ENCODE measurements around the gene TMC2. TPM values are rescaled to one million over a fixed set of nuclear protein-coding genes. Genes with fewer than 3 reads are reported as not detected.

The TMC2 gene
- total and polyA plus RNA-seq, 2 of the 8 experiments (the other 6 are each of a cell fraction or from before 2014, with no cell fraction given): not detected

DNA sequence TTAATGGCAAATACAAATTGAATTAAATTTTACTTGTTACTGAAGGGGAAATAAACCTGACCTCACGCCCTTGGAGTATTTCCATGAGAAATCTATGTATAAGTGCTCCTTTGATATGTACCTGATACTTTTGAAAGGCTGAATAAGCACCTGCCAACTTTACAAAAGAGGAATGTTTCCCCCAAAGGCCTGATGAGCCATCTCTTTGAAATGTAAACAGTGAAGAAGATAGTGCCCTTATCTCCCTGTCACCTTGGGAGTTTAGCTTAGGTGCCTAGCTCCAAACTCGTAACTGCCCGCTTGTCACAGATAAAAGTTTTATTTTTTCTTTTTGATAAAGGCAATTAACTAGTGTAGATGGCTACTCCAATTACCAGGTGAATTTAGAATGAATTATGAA is 26.6 kb upstream of the TMC2 start (continued):
- TF ChIP-seq, protein P1, sequence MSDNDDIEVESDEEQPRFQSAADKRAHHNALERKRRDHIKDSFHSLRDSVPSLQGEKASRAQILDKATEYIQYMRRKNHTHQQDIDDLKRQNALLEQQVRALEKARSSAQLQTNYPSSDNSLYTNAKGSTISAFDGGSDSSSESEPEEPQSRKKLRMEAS (IDR thresholded peaks at IDR 0.05): no peak
- TF ChIP-seq SP1 (IDR thresholded peaks at IDR 0.05; ENCODE audit: low read depth, low read length) (0 out of 2 replicates have a peak, but pooled peaks have one; percentile 54), HDAC6 (IDR thresholded peaks at IDR 0.05; ENCODE audit: low read depth, low read length) (no peak), BCL11A (IDR thresholded peaks at IDR 0.05; ENCODE audit: low read depth in 2 of 2, low read length in 2 of 2) (no peak), CREB1 (IDR thresholded peaks at IDR 0.05) (no peak), RXRA (IDR thresholded peaks at IDR 0.05; ENCODE audit: insufficient read depth, low read depth, low read length) (no peak), ASH2L (IDR thresholded peaks at IDR 0.05; ENCODE audit: low read length) (no peak), KDM5A (IDR thresholded peaks at IDR 0.05; ENCODE audit: low read length) (no peak), TCF12 (IDR thresholded peaks at IDR 0.05; ENCODE audit: low read depth, low read length) (peak; percentile 83; the same call in 1 of the 2 replicates), BRCA1 (IDR thresholded peaks at IDR 0.05; ENCODE audit: low read depth, low read length) (no peak), SAP30 (IDR thresholded peaks at IDR 0.05; ENCODE audit: insufficient read depth, insufficient replicate concordance, low read length) (no peak), SIN3A (conservative IDR thresholded peaks at IDR 0.05 in 1 of 2, IDR thresholded peaks at IDR 0.05 in 1 of 2; ENCODE audit: low read depth in 1 of 2, low read length in 2 of 2) (no peak), CTBP2 (IDR thresholded peaks at IDR 0.05; ENCODE audit: borderline replicate concordance, insufficient read depth, insufficient read length, low read length) (no peak), TEAD4 (IDR thresholded peaks at IDR 0.05; ENCODE audit: low read depth, low read length) (peak; percentile 46; the same call in 1 of the 2 replicates), TAF1 (IDR thresholded peaks at IDR 0.05; ENCODE audit: low read depth, low read length) (no peak)
- TF ChIP-seq, protein P2, sequence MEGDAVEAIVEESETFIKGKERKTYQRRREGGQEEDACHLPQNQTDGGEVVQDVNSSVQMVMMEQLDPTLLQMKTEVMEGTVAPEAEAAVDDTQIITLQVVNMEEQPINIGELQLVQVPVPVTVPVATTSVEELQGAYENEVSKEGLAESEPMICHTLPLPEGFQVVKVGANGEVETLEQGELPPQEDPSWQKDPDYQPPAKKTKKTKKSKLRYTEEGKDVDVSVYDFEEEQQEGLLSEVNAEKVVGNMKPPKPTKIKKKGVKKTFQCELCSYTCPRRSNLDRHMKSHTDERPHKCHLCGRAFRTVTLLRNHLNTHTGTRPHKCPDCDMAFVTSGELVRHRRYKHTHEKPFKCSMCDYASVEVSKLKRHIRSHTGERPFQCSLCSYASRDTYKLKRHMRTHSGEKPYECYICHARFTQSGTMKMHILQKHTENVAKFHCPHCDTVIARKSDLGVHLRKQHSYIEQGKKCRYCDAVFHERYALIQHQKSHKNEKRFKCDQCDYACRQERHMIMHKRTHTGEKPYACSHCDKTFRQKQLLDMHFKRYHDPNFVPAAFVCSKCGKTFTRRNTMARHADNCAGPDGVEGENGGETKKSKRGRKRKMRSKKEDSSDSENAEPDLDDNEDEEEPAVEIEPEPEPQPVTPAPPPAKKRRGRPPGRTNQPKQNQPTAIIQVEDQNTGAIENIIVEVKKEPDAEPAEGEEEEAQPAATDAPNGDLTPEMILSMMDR (IDR thresholded peaks at IDR 0.05; ENCODE audit: control extremely low read depth in 1 of 3, insufficient read depth in 1 of 3, low read depth in 1 of 3, low read length in 3 of 3): no peak

All from H1 (cell line).